ENCODE results near the gene HECTD1.
"Not testable (repeated sequence)": the region's sequence is repeated elsewhere in the genome, so short reads cannot be mapped to it uniquely, and the experiment has no call there.

The HECTD1 gene

DNA sequence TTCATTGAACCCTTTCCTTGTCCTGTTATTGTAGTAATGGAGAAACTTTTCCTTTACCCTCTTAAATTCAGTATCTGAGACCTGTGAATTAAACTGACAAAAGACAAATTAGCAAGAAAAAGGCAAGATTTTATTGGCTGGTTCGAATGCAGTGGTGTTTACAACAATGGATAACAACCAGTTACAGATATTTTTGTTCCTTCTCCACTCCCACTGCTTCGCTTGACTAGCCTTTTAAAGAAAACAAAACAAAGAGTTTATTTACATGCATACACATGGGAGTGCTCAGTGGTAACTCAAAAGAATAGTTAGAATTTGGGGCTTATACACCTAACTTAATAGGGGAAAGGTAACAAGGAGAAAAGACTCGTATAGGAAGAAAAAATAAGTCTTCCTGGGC lies 37.0 kb upstream of the HECTD1 start:
- Histone ChIP-seq H3K4me1 (ENCODE audit: control insufficient read depth in 2 of 2, insufficient read depth in 1 of 2, low read depth in 1 of 2, low read length in 2 of 2) (no peaks in the 10 kb centered on the region), H3K18ac (ENCODE audit: low read length) (no peak overlapping the region), H2BK12ac (ENCODE audit: low read length) (no peak overlapping the region), H4K8ac (ENCODE audit: low read depth, low read length) (no peak overlapping the region), H3K36me3 (replicated peaks in 1 of 2; ENCODE audit: control insufficient read depth in 2 of 2, insufficient read depth in 2 of 2, low read length in 2 of 2) (no peaks in the 10 kb centered on the region), H3K4ac (ENCODE audit: low read length) (no peak overlapping the region), H3K23ac (ENCODE audit: low read depth, low read length, poor library complexity) (no peak overlapping the region), H3K27ac (replicated peaks; ENCODE audit: low read length) (no peak overlapping the region), H2BK15ac (ENCODE audit: low read length) (no peak overlapping the region), H2AK5ac (ENCODE audit: low read depth, low read length) (no peak overlapping the region), H3K4me3 (ENCODE audit: low read length in 2 of 2) (no peak overlapping the region), H4K91ac (ENCODE audit: low read depth, low read length, poor library complexity) (no peak overlapping the region), H2BK5ac (ENCODE audit: low read length) (no peak overlapping the region), H3K4me2 (ENCODE audit: insufficient read depth, low read length, poor library complexity, severe bottlenecking) (no peak overlapping the region), H2BK120ac (ENCODE audit: low read depth, low read length) (no peak overlapping the region), H3K14ac (ENCODE audit: low read length) (no peak overlapping the region), H3K9ac (ENCODE audit: low read depth, low read length, poor library complexity) (no peak overlapping the region), H3K79me1 (ENCODE audit: low read depth, low read length) (no peaks in the 10 kb centered on the region), H3K27me3 (ENCODE audit: control insufficient read depth in 3 of 3, insufficient read depth in 3 of 3, low read depth in 1 of 3, low read length in 3 of 3) (no peaks in the 10 kb centered on the region), H3K9me3 (replicated peaks in 1 of 2; ENCODE audit: control insufficient read depth in 2 of 2, insufficient read depth in 1 of 2, low read depth in 1 of 2, low read length in 2 of 2) (no peaks in the 10 kb centered on the region), H2AFZ (ENCODE audit: low read length) (no peak overlapping the region)
- WGBS, 2 donors (ENCODE audit: extremely low coverage in 2 of 2, insufficient read length in 2 of 2, insufficient replicate concordance in 1 of 2): no CpG with 5 or more reads among the region's 3 CpGs
- no peak for DNase-seq (ENCODE audit: low spot score)

- Histone ChIP-seq H3K4me2 (ENCODE audit: insufficient read depth, low read length, poor library complexity, severe bottlenecking) (no peak overlapping the region), H2BK5ac (ENCODE audit: low read length) (no peak overlapping the region), H2BK12ac (ENCODE audit: low read length) (no peak overlapping the region), H3K14ac (ENCODE audit: low read length) (no peak overlapping the region), H2AFZ (ENCODE audit: low read length) (no peak overlapping the region), H3K9ac (ENCODE audit: low read depth, low read length, poor library complexity) (no peak overlapping the region), H3K27me3 (ENCODE audit: control insufficient read depth in 3 of 3, insufficient read depth in 3 of 3, low read depth in 1 of 3, low read length in 3 of 3) (no peaks in the 10 kb centered on the region), H4K8ac (ENCODE audit: low read depth, low read length) (no peak overlapping the region), H2BK120ac (ENCODE audit: low read depth, low read length) (no peak overlapping the region), H2BK15ac (ENCODE audit: low read length) (no peak overlapping the region), H3K18ac (ENCODE audit: low read length) (no peak overlapping the region), H3K4me3 (ENCODE audit: low read length in 2 of 2) (no peak overlapping the region), H3K23ac (ENCODE audit: low read depth, low read length, poor library complexity) (no peak overlapping the region), H3K79me1 (ENCODE audit: low read depth, low read length) (no peaks in the 10 kb centered on the region), H3K4ac (ENCODE audit: low read length) (no peak overlapping the region), H4K91ac (ENCODE audit: low read depth, low read length, poor library complexity) (no peak overlapping the region), H2AK5ac (ENCODE audit: low read depth, low read length) (no peak overlapping the region), H3K36me3 (replicated peaks in 1 of 2; ENCODE audit: control insufficient read depth in 2 of 2, insufficient read depth in 2 of 2, low read length in 2 of 2) (no peaks in the 10 kb centered on the region), H3K27ac (replicated peaks; ENCODE audit: low read length) (no peak overlapping the region), H3K4me1 (ENCODE audit: control insufficient read depth in 2 of 2, insufficient read depth in 1 of 2, low read depth in 1 of 2, low read length in 2 of 2) (no peaks in the 10 kb centered on the region), H3K9me3 (replicated peaks in 1 of 2; ENCODE audit: control insufficient read depth in 2 of 2, insufficient read depth in 1 of 2, low read depth in 1 of 2, low read length in 2 of 2) (no peaks in the 10 kb centered on the region)
- DNase-seq (ENCODE audit: low spot score): no peak
- no CpG with 5 or more reads among the region's 8 CpGs for WGBS, 2 donors (ENCODE audit: extremely low coverage in 2 of 2, insufficient read length in 2 of 2, insufficient replicate concordance in 1 of 2)
Measured at GRCh38 chr14:31243860-31244259, 36.3 kb upstream of the HECTD1 start.

GRCh38 chr14:31242161-31242940 lies 34.8 kb upstream of the HECTD1 start:
- not testable (repeated sequence) for H3K14ac ChIP-seq (ENCODE audit: low read length); H3K18ac ChIP-seq (ENCODE audit: low read length); H3K4me2 ChIP-seq (ENCODE audit: insufficient read depth, low read length, poor library complexity, severe bottlenecking); H4K8ac ChIP-seq (ENCODE audit: low read depth, low read length); H3K9ac ChIP-seq (ENCODE audit: low read depth, low read length, poor library complexity); H3K27me3 ChIP-seq (ENCODE audit: control insufficient read depth in 3 of 3, insufficient read depth in 3 of 3, low read depth in 1 of 3, low read length in 3 of 3); H3K23ac ChIP-seq (ENCODE audit: low read depth, low read length, poor library complexity); H2AFZ ChIP-seq (ENCODE audit: low read length); H2BK120ac ChIP-seq (ENCODE audit: low read depth, low read length); H2BK5ac ChIP-seq (ENCODE audit: low read length); H3K4me1 ChIP-seq (ENCODE audit: control insufficient read depth in 2 of 2, insufficient read depth in 1 of 2, low read depth in 1 of 2, low read length in 2 of 2); DNase-seq (ENCODE audit: low spot score); H2AK5ac ChIP-seq (ENCODE audit: low read depth, low read length); H4K91ac ChIP-seq (ENCODE audit: low read depth, low read length, poor library complexity); H2BK15ac ChIP-seq (ENCODE audit: low read length); H3K4me3 ChIP-seq (ENCODE audit: low read length in 2 of 2); H3K79me1 ChIP-seq (ENCODE audit: low read depth, low read length); H2BK12ac ChIP-seq (ENCODE audit: low read length); H3K9me3 ChIP-seq (replicated peaks in 1 of 2; ENCODE audit: control insufficient read depth in 2 of 2, insufficient read depth in 1 of 2, low read depth in 1 of 2, low read length in 2 of 2); H3K36me3 ChIP-seq (replicated peaks in 1 of 2; ENCODE audit: control insufficient read depth in 2 of 2, insufficient read depth in 2 of 2, low read length in 2 of 2); H3K27ac ChIP-seq (replicated peaks; ENCODE audit: low read length); H3K4ac ChIP-seq (ENCODE audit: low read length)
- no CpG with 5 or more reads among the region's 10 CpGs for WGBS, 2 donors (ENCODE audit: extremely low coverage in 2 of 2, insufficient read length in 2 of 2, insufficient replicate concordance in 1 of 2)

- H2AFZ ChIP-seq (ENCODE audit: low read length): no peak overlapping the region
- H3K18ac ChIP-seq (ENCODE audit: low read length): no peak overlapping the region
- H2BK12ac ChIP-seq (ENCODE audit: low read length): no peak overlapping the region
- H2BK5ac ChIP-seq (ENCODE audit: low read length): no peak overlapping the region
- no peaks in the 10 kb centered on the region for H3K4me1 ChIP-seq (ENCODE audit: control insufficient read depth in 2 of 2, insufficient read depth in 1 of 2, low read depth in 1 of 2, low read length in 2 of 2)
- H3K27ac ChIP-seq (replicated peaks; ENCODE audit: low read length): no peak overlapping the region
- no peak overlapping the region for H2BK15ac ChIP-seq (ENCODE audit: low read length)
- WGBS, 2 donors (ENCODE audit: extremely low coverage in 2 of 2, insufficient read length in 2 of 2, insufficient replicate concordance in 1 of 2): no CpG with 5 or more reads among the region's 2 CpGs
- H2BK120ac ChIP-seq (ENCODE audit: low read depth, low read length): no peak overlapping the region
- no peak overlapping the region for H3K9ac ChIP-seq (ENCODE audit: low read depth, low read length, poor library complexity)
- no peak overlapping the region for H3K23ac ChIP-seq (ENCODE audit: low read depth, low read length, poor library complexity)
- no peak for DNase-seq (ENCODE audit: low spot score)
- H3K79me1 ChIP-seq (ENCODE audit: low read depth, low read length): no peaks in the 10 kb centered on the region
- H3K14ac ChIP-seq (ENCODE audit: low read length): no peak overlapping the region
- H4K8ac ChIP-seq (ENCODE audit: low read depth, low read length): no peak overlapping the region
- no peaks in the 10 kb centered on the region for H3K9me3 ChIP-seq (replicated peaks in 1 of 2; ENCODE audit: control insufficient read depth in 2 of 2, insufficient read depth in 1 of 2, low read depth in 1 of 2, low read length in 2 of 2)
- no peak overlapping the region for H3K4ac ChIP-seq (ENCODE audit: low read length)
- no peak overlapping the region for H3K4me2 ChIP-seq (ENCODE audit: insufficient read depth, low read length, poor library complexity, severe bottlenecking)
- H3K36me3 ChIP-seq (replicated peaks in 1 of 2; ENCODE audit: control insufficient read depth in 2 of 2, insufficient read depth in 2 of 2, low read length in 2 of 2): no peaks in the 10 kb centered on the region
- no peak overlapping the region for H3K4me3 ChIP-seq (ENCODE audit: low read length in 2 of 2)
- H4K91ac ChIP-seq (ENCODE audit: low read depth, low read length, poor library complexity): no peak overlapping the region
- no peak overlapping the region for H2AK5ac ChIP-seq (ENCODE audit: low read depth, low read length)
- H3K27me3 ChIP-seq (ENCODE audit: control insufficient read depth in 3 of 3, insufficient read depth in 3 of 3, low read depth in 1 of 3, low read length in 3 of 3): no peaks in the 10 kb centered on the region
Measured at GRCh38 chr14:31241450-31242114, 34.0 kb upstream of the HECTD1 start.
